Muscle layer of duodenum (tissue), 2 donors: Measurements from ENCODE around the gene MGAT4C.
A peak's percentile ranks its signal among the peaks of the same experiment; 100 is the strongest.

ENCODE experiments used
- H3K27ac ChIP-seq: one replicate; pipeline ENCODE4 v1.7.0; 2013; ENCODE audit warnings: mild to moderate bottlenecking, low read length
- H3K27me3 ChIP-seq: one replicate; pipeline ENCODE4 v1.7.0; 2013; ENCODE audit warnings: low read depth, mild to moderate bottlenecking, control low read depth, low read length
- H3K36me3 ChIP-seq, 2 donors: one replicate each; pipeline ENCODE4 v1.7.0; 2013; ENCODE audit warnings: low read length in 2 of 2, control low read depth in 1 of 2, mild to moderate bottlenecking in 1 of 2; ENCODE audit not compliant: insufficient read depth in 2 of 2, control insufficient read depth in 1 of 2
- H3K4me1 ChIP-seq, 2 donors: one replicate each; pipeline ENCODE4 v1.7.0; 2013; ENCODE audit warnings: low read length in 2 of 2, mild to moderate bottlenecking in 2 of 2, control low read depth in 1 of 2, moderate library complexity in 1 of 2; ENCODE audit not compliant: insufficient read depth in 2 of 2, control insufficient read depth in 1 of 2
- H3K4me3 ChIP-seq, 2 donors: one replicate each; pipeline ENCODE4 v1.7.0; 2013; ENCODE audit warnings: low read length in 2 of 2, low read depth in 1 of 2, mild to moderate bottlenecking in 1 of 2
- H3K9me3 ChIP-seq, 2 donors: one replicate each; pipeline ENCODE4 v1.7.0; 2013; ENCODE audit warnings: low read length in 2 of 2, control low read depth in 1 of 2, mild to moderate bottlenecking in 1 of 2; ENCODE audit not compliant: control insufficient read depth in 1 of 2
- donor health status: healthy.

The MGAT4C gene

GRCh38 chr12:86044396-86044795, 211.8 kb downstream of the MGAT4C start:
- Histone ChIP-seq H3K9me3 (peaks cover 3 to 7% of the 10 kb centered on the region in 2 donors), H3K4me1 (no peaks in the 10 kb centered on the region), H3K4me3 (no peak overlapping the region), H3K27ac (no peak overlapping the region), H3K36me3 (no peaks in the 10 kb centered on the region), H3K27me3 (no peaks in the 10 kb centered on the region)

GRCh38 chr12:86042062-86042461, 214.1 kb downstream of the MGAT4C start:
- Histone ChIP-seq H3K9me3 (peaks cover 3 to 7% of the 10 kb centered on the region in 2 donors), H3K27ac (no peak overlapping the region), H3K27me3 (no peaks in the 10 kb centered on the region), H3K4me1 (no peaks in the 10 kb centered on the region), H3K4me3 (no peak overlapping the region), H3K36me3 (no peaks in the 10 kb centered on the region)

DNA sequence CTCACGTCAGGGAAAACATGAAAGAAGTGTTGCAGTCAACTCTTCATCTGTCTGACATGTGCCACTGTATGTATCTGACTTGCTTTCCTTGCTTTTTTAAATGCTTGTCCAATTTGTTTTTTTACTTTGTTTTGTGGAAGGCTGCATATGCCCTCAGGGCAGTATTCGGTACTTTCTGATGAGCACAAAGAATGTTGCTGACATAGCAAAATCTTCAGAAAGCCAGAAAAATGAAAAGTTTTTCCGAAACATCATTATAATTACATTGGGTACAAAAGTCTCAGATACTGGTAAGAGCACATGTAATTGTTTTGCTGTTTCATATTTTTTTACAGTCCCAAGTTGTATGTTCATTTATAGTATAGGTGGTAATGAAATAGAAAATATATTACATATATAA, 237.8 kb downstream of the MGAT4C start:
- H3K36me3 ChIP-seq: no peaks in the 10 kb centered on the region
- no peaks in the 10 kb centered on the region for H3K4me1 ChIP-seq
- H3K27me3 ChIP-seq: no peaks in the 10 kb centered on the region
- H3K4me3 ChIP-seq: no peak overlapping the region
- no peak overlapping the region for H3K27ac ChIP-seq
- H3K9me3 ChIP-seq: no peaks in the 10 kb centered on the region

DNA sequence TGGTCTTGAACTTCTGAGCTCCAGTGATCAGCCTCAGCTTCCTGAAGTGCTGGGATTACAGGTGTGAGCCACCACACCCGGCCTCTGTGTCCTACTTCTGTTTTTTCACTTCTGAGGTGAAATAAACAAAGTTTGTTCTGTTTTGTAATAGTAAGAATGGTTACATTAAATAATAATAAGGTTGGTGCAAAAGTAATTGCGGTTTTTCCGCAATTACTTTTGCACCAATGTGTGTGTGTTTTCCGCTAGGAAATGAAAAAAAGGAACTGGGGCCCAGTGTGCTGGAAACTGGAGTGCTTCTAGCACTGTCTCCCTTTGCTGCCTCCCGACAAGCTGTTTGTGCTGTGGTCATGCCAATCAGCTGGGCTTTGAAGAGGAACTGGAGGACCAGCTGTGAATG, 241.2 kb downstream of the MGAT4C start:
- no peaks in the 10 kb centered on the region for H3K27me3 ChIP-seq
- H3K27ac ChIP-seq: no peak overlapping the region
- H3K9me3 ChIP-seq: no peaks in the 10 kb centered on the region

GRCh38 chr12:86006727-86007126, 249.5 kb downstream of the MGAT4C start:
- Histone ChIP-seq H3K4me1 (no peaks in the 10 kb centered on the region), H3K36me3 (no peaks in the 10 kb centered on the region), H3K9me3 (no peaks in the 10 kb centered on the region), H3K4me3 (no peak overlapping the region), H3K27ac (no peak overlapping the region), H3K27me3 (no peaks in the 10 kb centered on the region)

More for the DNA sequence above, 241.2 kb downstream of the MGAT4C start:
- H3K4me1 ChIP-seq: no peaks in the 10 kb centered on the region
- H3K4me3 ChIP-seq: no peak overlapping the region
- H3K36me3 ChIP-seq: no peaks in the 10 kb centered on the region

GRCh38 chr12:85998074-85998473, 258.1 kb downstream of the MGAT4C start:
- no peaks in the 10 kb centered on the region for H3K36me3 ChIP-seq
- H3K9me3 ChIP-seq: peaks cover 0 to 11% of the 10 kb centered on the region in 2 donors
- no peaks in the 10 kb centered on the region for H3K27me3 ChIP-seq
- no peaks in the 10 kb centered on the region for H3K4me1 ChIP-seq
- H3K4me3 ChIP-seq: peak overlapping the region in 1 of 2 donors; percentile 9
- no peak overlapping the region for H3K27ac ChIP-seq

DNA sequence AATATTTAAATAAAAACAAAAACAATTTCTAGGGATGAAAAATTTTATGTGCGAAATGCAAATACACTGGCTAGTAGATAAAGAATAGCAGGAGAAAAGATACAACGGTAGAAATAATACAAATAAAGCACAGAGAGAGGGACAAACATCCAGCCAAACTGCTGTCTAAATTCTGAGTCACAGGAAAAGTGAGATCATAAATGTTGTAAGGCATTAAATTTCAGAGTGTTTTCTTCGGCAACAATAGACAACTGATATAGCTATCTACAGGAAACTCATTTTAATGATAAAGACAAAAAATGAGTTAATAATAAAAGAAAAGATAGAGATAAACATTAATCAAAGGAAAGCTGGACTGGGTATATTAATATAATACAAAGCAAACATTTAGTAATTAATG, 259.9 kb downstream of the MGAT4C start:
- no peaks in the 10 kb centered on the region for H3K4me1 ChIP-seq
- H3K27me3 ChIP-seq: no peaks in the 10 kb centered on the region
- peaks cover 0 to 26% of the 10 kb centered on the region in 2 donors for H3K9me3 ChIP-seq
- H3K27ac ChIP-seq: no peak overlapping the region
- H3K36me3 ChIP-seq: no peaks in the 10 kb centered on the region
- no peak overlapping the region for H3K4me3 ChIP-seq

DNA sequence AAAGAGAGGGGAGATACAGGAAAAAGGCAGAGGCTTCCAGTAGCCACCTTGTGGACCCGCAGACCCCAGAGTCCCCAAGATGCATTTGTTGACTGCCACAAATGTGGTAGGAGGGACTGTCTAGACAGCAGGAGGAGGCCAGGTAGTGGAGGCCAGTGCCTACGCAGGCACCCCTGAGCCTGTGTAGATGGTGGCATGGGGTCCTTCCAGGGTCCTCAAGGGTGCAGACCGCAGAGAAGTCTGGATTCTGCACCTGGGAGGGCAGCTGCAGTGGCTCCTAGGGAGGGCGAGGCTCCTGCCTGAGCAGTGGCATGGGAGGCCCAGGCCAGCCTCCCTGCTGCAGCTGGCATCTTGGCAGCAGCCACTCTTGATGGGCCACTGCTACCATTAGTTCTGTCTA, 262.4 kb downstream of the MGAT4C start:
- no peaks in the 10 kb centered on the region for H3K4me1 ChIP-seq

DNA sequence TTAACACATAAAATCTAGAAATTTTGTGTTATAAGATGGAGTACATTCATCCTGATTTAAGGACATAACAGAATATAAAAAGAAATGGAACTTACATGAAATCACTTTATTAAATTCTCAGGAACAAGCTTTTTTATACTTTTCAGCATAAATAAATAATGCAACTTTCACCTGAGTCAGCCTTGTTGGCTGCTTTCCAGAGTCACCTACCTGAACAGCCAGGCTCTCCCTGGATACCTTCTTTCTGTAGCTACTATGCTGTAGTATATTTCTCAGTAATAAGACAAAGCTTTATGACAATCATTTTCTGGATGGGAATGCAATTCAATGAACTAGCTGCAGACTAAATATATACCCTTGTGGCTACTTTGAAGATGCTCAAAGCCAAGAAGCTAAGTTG, 270.2 kb downstream of the MGAT4C start:
- H3K9me3 ChIP-seq: peaks cover 0 to 2% of the 10 kb centered on the region in 2 donors
- H3K4me3 ChIP-seq: no peak overlapping the region
- H3K4me1 ChIP-seq: no peaks in the 10 kb centered on the region
- H3K27me3 ChIP-seq: no peaks in the 10 kb centered on the region
- no peak overlapping the region for H3K27ac ChIP-seq
- no peaks in the 10 kb centered on the region for H3K36me3 ChIP-seq

More for the DNA sequence above, 262.4 kb downstream of the MGAT4C start:
- Histone ChIP-seq H3K27ac (no peak overlapping the region), H3K36me3 (no peaks in the 10 kb centered on the region), H3K27me3 (no peaks in the 10 kb centered on the region), H3K4me3 (no peak overlapping the region), H3K9me3 (peaks cover 0 to 31% of the 10 kb centered on the region in 2 donors)

DNA sequence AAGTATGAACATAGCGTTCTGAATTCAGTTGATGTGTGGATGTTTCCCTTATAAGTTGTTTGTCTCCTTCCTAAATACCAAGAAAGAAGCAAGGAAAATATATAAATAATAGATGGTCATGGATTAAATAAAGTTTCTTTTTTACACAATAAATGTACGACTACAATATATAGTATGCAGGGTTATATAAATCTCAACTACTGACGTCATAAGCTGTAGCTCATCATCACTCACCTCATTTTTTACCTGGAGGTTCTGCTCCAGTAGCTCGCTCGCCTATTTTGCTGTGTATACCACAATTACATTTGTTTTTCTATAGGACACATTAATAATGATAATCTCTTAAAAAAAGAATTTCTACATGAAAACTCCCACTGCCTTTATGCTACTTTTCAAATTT, 272.6 kb downstream of the MGAT4C start:
- H3K27me3 ChIP-seq: no peaks in the 10 kb centered on the region
- H3K9me3 ChIP-seq: no peaks in the 10 kb centered on the region
- no peak overlapping the region for H3K27ac ChIP-seq

GRCh38 chr12:85979641-85980040, 276.6 kb downstream of the MGAT4C start:
- H3K27me3 ChIP-seq: no peaks in the 10 kb centered on the region
- no peaks in the 10 kb centered on the region for H3K36me3 ChIP-seq
- H3K4me3 ChIP-seq: no peak overlapping the region
- H3K4me1 ChIP-seq: no peaks in the 10 kb centered on the region
- no peak overlapping the region for H3K27ac ChIP-seq
- H3K9me3 ChIP-seq: no peaks in the 10 kb centered on the region

More for the DNA sequence above, 272.6 kb downstream of the MGAT4C start:
- Histone ChIP-seq H3K4me3 (no peak overlapping the region), H3K4me1 (no peaks in the 10 kb centered on the region), H3K36me3 (no peaks in the 10 kb centered on the region)

DNA sequence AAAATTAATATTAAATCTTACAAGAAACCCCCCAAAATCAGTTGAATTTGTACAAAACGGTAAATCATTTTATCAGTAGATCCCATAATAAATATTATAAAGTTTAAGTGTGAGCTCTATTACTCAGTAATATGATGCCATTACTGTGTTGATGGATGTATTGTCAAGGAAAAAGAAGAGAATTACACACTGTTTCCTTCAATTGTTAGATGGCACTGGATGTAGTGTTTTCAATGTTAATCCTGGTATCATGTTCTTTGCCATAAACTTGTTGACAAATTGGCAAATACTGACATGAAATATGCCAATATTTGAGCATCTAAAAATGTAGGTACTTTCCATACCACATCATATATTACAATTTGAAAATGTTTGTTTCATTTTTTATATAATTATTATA, 280.5 kb downstream of the MGAT4C start:
- Histone ChIP-seq H3K4me1 (no peaks in the 10 kb centered on the region), H3K36me3 (no peaks in the 10 kb centered on the region)

More for the DNA sequence above, 280.5 kb downstream of the MGAT4C start:
- H3K9me3 ChIP-seq: no peaks in the 10 kb centered on the region
- no peak overlapping the region for H3K27ac ChIP-seq
- H3K27me3 ChIP-seq: no peaks in the 10 kb centered on the region
- H3K4me3 ChIP-seq: no peak overlapping the region
